ENCODE results near the gene ZNF165.

GRCh38 chr6:28082939-28083338 is 2.6 kb downstream of the ZNF165 start:
- TF ChIP-seq CTCF (IDR thresholded peaks at IDR 0.05) (no peak), POLR2A (IDR thresholded peaks at IDR 0.05) (no peak)

All from uterus (tissue), 2 donors.